Endodermal cell (in vitro differentiated cells): ENCODE results near the gene ZNF582. TPM values are rescaled to one million over a fixed set of nuclear protein-coding genes. Genes with fewer than 3 reads are reported as not detected.
A peak's percentile ranks its signal among the peaks of the same experiment; 100 is the strongest.

Experiments used
- DNase-seq: peaks from one replicate; pipeline ENCODE4 v3.0.0-alpha.2; 2017
- H3K27ac ChIP-seq: 2 replicates; pipeline ENCODE4 v1.5.1; 2013; ENCODE audit warnings: mild to moderate bottlenecking, low read depth, low read length, moderate library complexity
- H3K27me3 ChIP-seq: 2 replicates; pipeline ENCODE4 v1.6.1; 2013; ENCODE audit warnings: mild to moderate bottlenecking, low read length, moderate library complexity; ENCODE audit not compliant: insufficient read depth, control insufficient read depth, poor library complexity, severe bottlenecking
- H3K36me3 ChIP-seq: 2 replicates; pipeline ENCODE4 v1.7.0; 2013; ENCODE audit warnings: mild to moderate bottlenecking, low read length, moderate library complexity; ENCODE audit not compliant: control insufficient read depth, insufficient read depth
- H3K4me1 ChIP-seq: one replicate; pipeline ENCODE4 v1.7.0; 2013; ENCODE audit warnings: low read length; ENCODE audit not compliant: control insufficient read depth, insufficient read depth
- H3K4me3 ChIP-seq: 2 replicates; pipeline ENCODE4 v1.5.1; 2013; ENCODE audit warnings: mild to moderate bottlenecking, low read length, moderate library complexity
- H3K9ac ChIP-seq: 2 replicates; pipeline ENCODE4 v1.6.1; 2013; ENCODE audit warnings: mild to moderate bottlenecking, low read length, moderate library complexity; ENCODE audit not compliant: poor library complexity, severe bottlenecking; ENCODE audit errors: extremely low read depth
- H3K9me3 ChIP-seq: 2 replicates; pipeline ENCODE4 v1.6.1; 2013; ENCODE audit warnings: mild to moderate bottlenecking, low read length, moderate library complexity; ENCODE audit not compliant: control insufficient read depth
- H3K27ac Mint-ChIP-seq: 2 replicates; pipeline ENCODE4 v1.8.0; 2020; ENCODE audit warnings: mixed read lengths
- H3K27me3 Mint-ChIP-seq: 2 replicates; pipeline ENCODE4 v1.8.0; 2021; ENCODE audit warnings: mild to moderate bottlenecking, mixed read lengths; ENCODE audit not compliant: insufficient read depth
- H3K36me3 Mint-ChIP-seq: 2 replicates; pipeline ENCODE4 v1.8.0; 2020; ENCODE audit warnings: low read depth, mixed read lengths
- H3K4me1 Mint-ChIP-seq: 2 replicates; pipeline ENCODE4 v1.8.0; 2020; ENCODE audit warnings: mixed read lengths
- H3K4me3 Mint-ChIP-seq: 2 replicates; pipeline ENCODE4 v1.8.0; 2020; ENCODE audit warnings: mild to moderate bottlenecking, moderate library complexity, mixed read lengths
- H3K9me3 Mint-ChIP-seq: 2 replicates; pipeline ENCODE4 v1.8.0; 2020; ENCODE audit warnings: mild to moderate bottlenecking, mixed read lengths
- CTCF ChIP-seq: fragments of 200-600 bp; sonication (generic); conservative IDR thresholded peaks from 2 replicates; pipeline ENCODE4 v1.5.0; 2021; ENCODE audit warnings: antibody characterized with exemption, mild to moderate bottlenecking
- WGBS, 2 experiments: methylation state at CpG; one replicate each; pipeline versions ENCODE4 v1.1.5 to v1.1.7; 2013; ENCODE audit warnings: missing lambda C conversion rate in 2 of 2, mixed read lengths in 1 of 2; ENCODE audit not compliant: insufficient coverage in 1 of 2, insufficient read length in 1 of 2; 5-methylcytosine and 5-hydroxymethylcytosine counted together
- total RNA-seq, 2 donors: library from RNA; stranded (reverse); fragmentation: NEBNext Ultra II Directional in 1 of 2; extraction: Animal tissue kit (Norgen Biotek cat#: 25700) in 1 of 2; gene quantifications; 2 replicates in 1 of 2; 3 replicates in 1 of 2; pipeline ENCODE4 v1.2.1, GENCODE V29; 2021

ZNF582 gene
- total RNA-seq, 2 donors from 2014 or later: 6.4 to 6.8 TPM

GRCh38 chr19:56372281-56372680 is 21.1 kb downstream of the ZNF582 start:
- H3K27me3 ChIP-seq: no peaks in the 10 kb centered on the region
- H3K4me3 Mint-ChIP-seq: no peak overlapping the region
- H3K9me3 Mint-ChIP-seq: peaks cover 78% of the 10 kb centered on the region
- H3K27me3 Mint-ChIP-seq: no peaks in the 10 kb centered on the region
- peaks cover 8% of the 10 kb centered on the region for H3K4me1 ChIP-seq
- no peak for DNase-seq
- peaks cover 83% of the 10 kb centered on the region for H3K36me3 ChIP-seq
- no peak overlapping the region for H3K27ac ChIP-seq
- peak overlapping the region; percentile 12 for H3K4me3 ChIP-seq
- peaks cover 92% of the 10 kb centered on the region for H3K9me3 ChIP-seq
- no peak overlapping the region for H3K9ac ChIP-seq
- TF ChIP-seq CTCF: no peak
- H3K36me3 Mint-ChIP-seq: peaks cover 68% of the 10 kb centered on the region
- no peak overlapping the region for H3K27ac Mint-ChIP-seq
- WGBS, 2 experiments: 44 to 86% methylated on average over 1 of the region's 1 CpG
- peaks cover 2% of the 10 kb centered on the region for H3K4me1 Mint-ChIP-seq

GRCh38 chr19:56369886-56370676 is 23.3 kb downstream of the ZNF582 start:
- peak overlapping the region; percentile 97 for H3K4me3 ChIP-seq
- peaks cover 61% of the 10 kb centered on the region for H3K36me3 ChIP-seq
- H3K27me3 Mint-ChIP-seq: no peaks in the 10 kb centered on the region

More at GRCh38 chr19:56369886-56370676, 23.3 kb downstream of the ZNF582 start:
- Mint-ChIP-seq H3K27ac (no peak overlapping the region), H3K4me3 (peak overlapping the region; percentile 89), H3K36me3 (peaks cover 59% of the 10 kb centered on the region), H3K4me1 (peaks cover 2% of the 10 kb centered on the region), H3K9me3 (peaks cover 76% of the 10 kb centered on the region)
- TF ChIP-seq CTCF: no peak
- Histone ChIP-seq H3K27ac (no peak overlapping the region), H3K4me1 (peaks cover 8% of the 10 kb centered on the region), H3K27me3 (no peaks in the 10 kb centered on the region), H3K9me3 (peaks cover 92% of the 10 kb centered on the region), H3K9ac (no peak overlapping the region)
- no peak for DNase-seq
- 94 to 100% methylated on average over 1 to 3 of the region's 3 CpGs for WGBS, 2 experiments
